Endothelial cell of umbilical vein (primary cell): ENCODE measurements around the gene RAB3D. TPM values are rescaled to one million over a fixed set of nuclear protein-coding genes. Genes with fewer than 3 reads are reported as not detected.
"Not testable (repeated sequence)": the region's sequence is repeated elsewhere in the genome, so short reads cannot be mapped to it uniquely, and the experiment has no call there.

ENCODE experiments used
- BruUV-seq: library from RNA; stranded (reverse); fragments of 400-500 nt; replicated peaks from 2 replicates; lab custom pipeline; 2021; lab: Mats Ljungman, UMichigan
- CTCF ChIA-PET: fragments of 300-600, 350-600 bp; sonication (Branson Sonifier 250); formaldehyde crosslinking; loops from one replicate; lab custom pipeline; 2021; ENCODE audit warnings: antibody characterized with exemption, inconsistent platforms; lab: Charles Lee
- POLR2A ChIA-PET: fragments of 300-600, 350-600 bp; sonication (Branson Sonifier 250); formaldehyde crosslinking; loops from one replicate; lab custom pipeline; 2021; ENCODE audit warnings: antibody characterized with exemption, inconsistent platforms; lab: Charles Lee
- DNase-seq: peaks from one replicate; pipeline ENCODE4 v3.0.0-alpha.2; 2011; ENCODE audit warnings: low read depth, low spot score
- FAIRE-seq: peaks from 2 replicates; lab custom pipeline; 2011; peaks lifted over from hg19 to GRCh38; lab: Jason Lieb, UNC
- H2AFZ ChIP-seq: 2 replicates; pipeline ENCODE4 v1.6.0; 2012; ENCODE audit warnings: low read depth, low read length, control low read depth, inconsistent platforms
- H3K27ac ChIP-seq: 2 replicates; pipeline ENCODE4 v1.5.1; 2011; ENCODE audit warnings: low read depth, mild to moderate bottlenecking, control low read depth, low read length, moderate library complexity; ENCODE audit not compliant: insufficient read depth
- H3K27me3 ChIP-seq, 2 experiments: 2 replicates each; pipeline versions ENCODE4 v1.6.0 to v1.6.1; 2011; ENCODE audit warnings: low read length in 2 of 2, mixed read lengths in 1 of 2; ENCODE audit not compliant: control insufficient read depth in 2 of 2, insufficient read depth in 2 of 2
- H3K36me3 ChIP-seq, 2 experiments: 2 replicates in 1 of 2; 3 replicates in 1 of 2; pipeline ENCODE4 v1.5.1; 2011; ENCODE audit warnings: low read length in 2 of 2, mild to moderate bottlenecking in 1 of 2, moderate library complexity in 1 of 2; ENCODE audit not compliant: control insufficient read depth in 2 of 2, insufficient read depth in 2 of 2; ENCODE audit errors: extremely low read depth in 1 of 2
- H3K4me1 ChIP-seq: 3 replicates; pipeline ENCODE4 v1.5.1; 2011; ENCODE audit warnings: mild to moderate bottlenecking, low read length; ENCODE audit not compliant: control insufficient read depth, insufficient read depth; ENCODE audit errors: extremely low read depth
- H3K4me2 ChIP-seq: 2 replicates; pipeline ENCODE4 v1.6.1; 2011; ENCODE audit warnings: low read length, control low read depth, mixed read lengths; ENCODE audit not compliant: insufficient read depth
- H3K4me3 ChIP-seq, 3 experiments: fragments of 200-600 bp in 1 of 3; sonication (generic), shearing (Covaris generic) in 1 of 3; replicated peaks in 1 of 3; 2 replicates each; pipeline ENCODE4 v1.5.1; 2011 to 2016; ENCODE audit warnings: control low read depth in 3 of 3, low read length in 3 of 3, mild to moderate bottlenecking in 2 of 3, inconsistent platforms in 1 of 3, low read depth in 1 of 3, moderate library complexity in 1 of 3; ENCODE audit not compliant: insufficient read depth in 1 of 3
- H3K79me2 ChIP-seq: 2 replicates; pipeline ENCODE4 v1.6.0; 2012; ENCODE audit warnings: low read length, inconsistent platforms; ENCODE audit not compliant: control insufficient read depth, insufficient read depth
- H3K9ac ChIP-seq: replicated peaks from 2 replicates; pipeline ENCODE3; 2011; ENCODE audit warnings: low read length, control low read depth; ENCODE audit not compliant: insufficient read depth; ENCODE audit errors: extremely low read depth
- H3K9me1 ChIP-seq: replicated peaks from 3 replicates; pipeline ENCODE4 v1.6.0; 2011; ENCODE audit warnings: mild to moderate bottlenecking, low read length; ENCODE audit not compliant: control insufficient read depth, insufficient read depth; ENCODE audit errors: extremely low read depth
- H3K9me3 ChIP-seq: replicated peaks from 2 replicates; pipeline ENCODE4 v1.5.1; 2012; ENCODE audit warnings: low read length, inconsistent platforms; ENCODE audit not compliant: control insufficient read depth, insufficient read depth
- H4K20me1 ChIP-seq: replicated peaks from 2 replicates; pipeline ENCODE3; 2011; ENCODE audit warnings: mild to moderate bottlenecking, low read length; ENCODE audit not compliant: control insufficient read depth, insufficient read depth; ENCODE audit errors: extremely low read depth
- EZH2 ChIP-seq: IDR thresholded peaks from 2 replicates; pipeline ENCODE4 v1.6.1; 2012; ENCODE audit warnings: borderline replicate concordance, low read depth, mild to moderate bottlenecking, moderate library complexity, low read length, inconsistent platforms; ENCODE audit not compliant: severe bottlenecking
- FOS ChIP-seq: IDR thresholded peaks from 2 replicates; pipeline ENCODE4 v1.6.1; 2011; ENCODE audit warnings: mild to moderate bottlenecking, low read length, moderate library complexity, borderline replicate concordance; ENCODE audit not compliant: insufficient read depth
- GATA2 ChIP-seq: IDR thresholded peaks from 2 replicates; pipeline ENCODE4 v1.7.0; 2011; ENCODE audit warnings: low read depth, mild to moderate bottlenecking, moderate library complexity, mixed read lengths, low read length; ENCODE audit not compliant: insufficient read length, insufficient read depth
- JUN ChIP-seq: IDR thresholded peaks from 2 replicates; pipeline ENCODE4 v1.6.1; 2011; ENCODE audit warnings: borderline replicate concordance, low read depth; ENCODE audit not compliant: insufficient read length, insufficient read depth
- MYC ChIP-seq: IDR thresholded peaks from one replicate; pipeline ENCODE4 v1.6.1; 2011; ENCODE audit warnings: mild to moderate bottlenecking, low read depth, low read length
- POLR2A ChIP-seq: IDR thresholded peaks from 2 replicates; pipeline ENCODE4 v1.6.1; 2012; ENCODE audit warnings: low read depth, mild to moderate bottlenecking, control low read depth, low read length
- POLR2AphosphoS5 ChIP-seq: IDR thresholded peaks from 2 replicates; pipeline ENCODE4 v1.6.1; 2012; ENCODE audit warnings: low read depth, mild to moderate bottlenecking, control low read depth, low read length, moderate library complexity; ENCODE audit not compliant: insufficient read depth
- dilution Hi-C: fragments of 300-500 bp; cut with MboI; formaldehyde crosslinking; loops from one replicate; pipeline ENCODE4 v1.15.0; 2019; ENCODE audit warnings: low sequenced_read_pairs; ENCODE audit not compliant: extremely low pct_ligation_motif_present
- intact Hi-C: fragments of 100-400 bp; cut with micrococcal nuclease; formaldehyde crosslinking; loops from one replicate; pipeline ENCODE4 v1.10.0; 2022
- polyA plus RNA-seq, 4 experiments: library from polyadenylated mRNA; depleted of rRNA in 3 of 4; stranded (reverse) in 3 of 4; unstranded in 1 of 4; fragments of >200 nt; gene quantifications; 2 replicates each; pipeline versions ENCODE4 v1.2.1 to v1.2.3, GENCODE V29; 2011 to 2012; ENCODE audit warnings: missing spikeins in 1 of 4
- total RNA-seq: library from RNA; stranded (reverse); gene quantifications from 2 replicates; pipeline ENCODE4 v1.2.3, GENCODE V29; 2021
- TF ChIP-seq, protein P1 (sequence below), 2 donors: IDR thresholded peaks; 1 replicate in 1 of 2; 2 replicates in 1 of 2; pipeline ENCODE4 v1.5.1; 2011; ENCODE audit warnings: low read length in 2 of 2, mild to moderate bottlenecking in 2 of 2, moderate library complexity in 2 of 2, control low read depth in 1 of 2, inconsistent platforms in 1 of 2, low read depth in 1 of 2; ENCODE audit not compliant: insufficient read depth in 1 of 2; ENCODE audit errors: extremely low read depth in 1 of 2

RAB3D gene
- total and polyA plus RNA-seq, 2 donors (not counting 3 experiments of a cell fraction or from before 2014, with no cell fraction given) = 35.4 to 48.2 TPM

DNA sequence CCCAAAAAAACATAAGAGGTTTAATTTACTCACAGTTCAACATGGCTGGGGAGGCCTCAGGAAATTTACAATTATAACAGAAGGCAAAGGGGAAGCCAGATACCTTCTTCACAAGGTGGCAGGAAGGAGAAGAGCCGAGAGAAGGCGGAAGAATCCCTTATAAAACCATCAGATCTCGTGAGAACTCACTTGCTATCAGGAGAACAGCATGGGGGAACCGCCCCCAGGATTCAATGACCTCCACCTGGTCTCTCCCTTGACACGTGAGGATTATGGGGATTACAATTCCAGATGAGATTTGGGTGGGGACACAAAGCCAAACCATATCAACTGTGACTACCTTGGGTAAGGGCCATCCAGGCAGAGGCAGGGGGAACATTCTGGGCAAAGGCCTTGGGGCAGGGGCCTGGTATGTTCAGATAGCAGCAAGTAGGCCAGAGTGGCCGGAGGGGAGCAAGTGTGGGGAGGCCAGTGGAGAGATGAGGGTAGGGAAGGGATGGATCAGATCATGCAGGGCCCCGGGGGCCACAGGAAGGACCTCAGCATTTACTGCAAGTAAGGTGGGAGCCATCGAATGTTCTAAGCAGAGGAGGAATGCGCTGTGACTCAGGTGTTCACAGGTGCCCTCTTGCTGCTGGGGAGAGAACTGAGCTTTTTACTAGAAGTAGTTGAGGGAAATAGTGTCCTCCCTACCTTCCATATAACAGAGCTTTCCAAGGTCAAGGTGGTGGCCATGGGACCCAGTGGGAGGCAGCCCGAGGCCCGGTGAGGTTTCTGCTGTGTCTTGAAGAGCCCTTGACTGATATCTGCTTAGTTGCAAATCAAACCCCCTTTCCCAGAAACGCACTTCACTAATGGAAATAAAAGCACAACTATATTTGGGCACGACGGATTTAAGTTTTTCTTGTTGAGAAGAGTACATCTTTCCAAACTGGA lies 18.0 kb downstream of the RAB3D start:
- TF ChIP-seq, protein P1, sequence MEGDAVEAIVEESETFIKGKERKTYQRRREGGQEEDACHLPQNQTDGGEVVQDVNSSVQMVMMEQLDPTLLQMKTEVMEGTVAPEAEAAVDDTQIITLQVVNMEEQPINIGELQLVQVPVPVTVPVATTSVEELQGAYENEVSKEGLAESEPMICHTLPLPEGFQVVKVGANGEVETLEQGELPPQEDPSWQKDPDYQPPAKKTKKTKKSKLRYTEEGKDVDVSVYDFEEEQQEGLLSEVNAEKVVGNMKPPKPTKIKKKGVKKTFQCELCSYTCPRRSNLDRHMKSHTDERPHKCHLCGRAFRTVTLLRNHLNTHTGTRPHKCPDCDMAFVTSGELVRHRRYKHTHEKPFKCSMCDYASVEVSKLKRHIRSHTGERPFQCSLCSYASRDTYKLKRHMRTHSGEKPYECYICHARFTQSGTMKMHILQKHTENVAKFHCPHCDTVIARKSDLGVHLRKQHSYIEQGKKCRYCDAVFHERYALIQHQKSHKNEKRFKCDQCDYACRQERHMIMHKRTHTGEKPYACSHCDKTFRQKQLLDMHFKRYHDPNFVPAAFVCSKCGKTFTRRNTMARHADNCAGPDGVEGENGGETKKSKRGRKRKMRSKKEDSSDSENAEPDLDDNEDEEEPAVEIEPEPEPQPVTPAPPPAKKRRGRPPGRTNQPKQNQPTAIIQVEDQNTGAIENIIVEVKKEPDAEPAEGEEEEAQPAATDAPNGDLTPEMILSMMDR (IDR thresholded peaks at IDR 0.05; ENCODE audit: extremely low read depth in 1 of 2, insufficient read depth in 1 of 2, low read depth in 1 of 2, low read length in 2 of 2) = no peak
- TF ChIP-seq FOS (no peak), POLR2A (no peak), EZH2 (no peak), MYC (no peak), GATA2 (no peak), POLR2AphosphoS5 (no peak), JUN (no peak)
- BruUV-seq = no TSS peak
- Histone ChIP-seq H2AFZ (no peak overlapping the region), H3K9me1 (no peaks in the 10 kb centered on the region), H3K4me2 (no peak overlapping the region), H4K20me1 (no peaks in the 10 kb centered on the region), H3K27ac (no peak overlapping the region), H3K36me3 (peaks cover 0 to 2% of the 10 kb centered on the region in 2 experiments), H3K4me1 (peaks cover 7% of the 10 kb centered on the region), H3K27me3 (no peaks in the 10 kb centered on the region), H3K9me3 (no peaks in the 10 kb centered on the region), H3K9ac (no peak overlapping the region), H3K4me3 (no peak overlapping the region), H3K79me2 (no peaks in the 10 kb centered on the region)
- no peak for DNase-seq
- ChIA-PET POLR2A (interaction anchor here (0.7 kb wide), 1 partner anchor 28 kb away, joined by 4 read pairs; no protein-coding TSS in a partner anchor), CTCF (interaction anchor here (0.6 to 1.4 kb wide), 3 partner anchors 24 to 267 kb away, joined by 3 to 5 read pairs (median 5); no protein-coding TSS in a partner anchor)
- intact Hi-C loops (no loop called here), dilution Hi-C loops (no loop called here)
- FAIRE-seq = no peak

- DNase-seq, H3K9me1 ChIP-seq, H3K36me3 ChIP-seq, H3K27ac ChIP-seq, H3K9ac ChIP-seq, FAIRE-seq, H3K4me1 ChIP-seq, H3K9me3 ChIP-seq, H3K27me3 ChIP-seq, H3K4me3 ChIP-seq, dilution Hi-C loops, H3K79me2 ChIP-seq, H4K20me1 ChIP-seq, H3K4me2 ChIP-seq, intact Hi-C loops, BruUV-seq, H2AFZ ChIP-seq, CTCF ChIA-PET: not testable (repeated sequence)
- POLR2A ChIA-PET = interaction anchor here (0.7 kb wide), 2 partner anchors 27 to 908 kb away, joined by 4 to 5 read pairs; no protein-coding TSS in a partner anchor
These were observed 19.0 kb downstream of the RAB3D start for GRCh38 chr19:11320278-11320995.
